ENCODE data around the gene CCNF.

Gene CCNF

DNA sequence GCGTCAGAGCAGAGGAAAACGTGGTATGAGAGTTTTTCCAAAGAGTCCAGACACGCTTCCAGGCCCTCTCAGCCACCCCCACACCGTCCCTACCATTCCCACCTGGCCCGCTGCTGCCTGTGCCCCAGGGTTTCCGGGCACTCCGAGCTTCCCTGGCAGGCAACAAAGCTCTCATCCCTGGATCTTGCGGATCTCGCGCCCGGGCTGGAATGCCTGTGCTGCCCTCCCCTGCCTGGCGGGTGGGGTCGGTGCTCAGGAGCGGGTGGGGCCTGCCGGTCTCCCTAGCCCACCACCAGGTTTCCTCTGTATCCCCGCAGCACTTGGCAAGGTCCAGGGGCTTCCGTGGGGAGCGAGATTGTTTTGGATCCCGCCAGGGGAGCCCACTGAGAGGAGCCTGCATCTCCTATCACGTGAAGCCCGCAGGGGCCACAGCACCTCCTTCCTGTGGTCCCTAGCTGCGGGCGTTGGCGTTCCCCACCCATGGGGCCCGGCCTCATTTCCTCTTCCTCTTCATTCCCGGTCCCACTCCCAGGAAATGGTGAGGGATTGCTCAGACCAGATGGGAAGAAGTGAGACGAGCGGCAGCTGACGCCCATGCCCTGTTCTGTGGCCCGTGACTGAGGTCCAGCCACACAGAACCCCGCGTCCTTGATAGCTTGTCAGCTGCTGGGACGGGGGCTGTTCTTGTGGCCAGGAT is 56.7 kb downstream of the CCNF start:
- peaks cover 14% of the 10 kb centered on the region for H3K79me2 ChIP-seq
- no peaks in the 10 kb centered on the region for H3K4me1 ChIP-seq
- no peak overlapping the region for H3K27ac ChIP-seq
- TF ChIP-seq CTCF (IDR thresholded peaks at IDR 0.05): no peak
- no peaks in the 10 kb centered on the region for H3K27me3 ChIP-seq (ENCODE audit: control insufficient read depth, insufficient read depth, low read length)
- H3K4me2 ChIP-seq (ENCODE audit: low read length): no peak overlapping the region
- H3K9me3 ChIP-seq (ENCODE audit: control insufficient read depth, low read length): no peaks in the 10 kb centered on the region
- no peaks in the 10 kb centered on the region for H3K36me3 ChIP-seq (ENCODE audit: control insufficient read depth, insufficient read depth, low read length)
- H2AFZ ChIP-seq: no peak overlapping the region
- H3K9ac ChIP-seq: no peak overlapping the region
- no peak overlapping the region for H3K4me3 ChIP-seq (ENCODE audit: low read depth, low read length)

- no peaks in the 10 kb centered on the region for H3K36me3 ChIP-seq (ENCODE audit: control insufficient read depth, insufficient read depth, low read length)
- no peak overlapping the region for H2AFZ ChIP-seq
- no peak overlapping the region for H3K27ac ChIP-seq
- H3K4me3 ChIP-seq (ENCODE audit: low read depth, low read length): no peak overlapping the region
- no peaks in the 10 kb centered on the region for H3K27me3 ChIP-seq (ENCODE audit: control insufficient read depth, insufficient read depth, low read length)
- H3K9me3 ChIP-seq (ENCODE audit: control insufficient read depth, low read length): no peaks in the 10 kb centered on the region
- H3K4me2 ChIP-seq (ENCODE audit: low read length): no peak overlapping the region
- peak; percentile 32 for TF ChIP-seq CTCF (IDR thresholded peaks at IDR 0.05)
- H3K79me2 ChIP-seq: peaks cover 13% of the 10 kb centered on the region
- no peaks in the 10 kb centered on the region for H3K4me1 ChIP-seq
- H3K9ac ChIP-seq: no peak overlapping the region
Observed at GRCh38 chr16:2486645-2487516, 57.6 kb downstream of the CCNF start.

- Histone ChIP-seq H3K27ac (no peak overlapping the region), H3K79me2 (peaks cover 12% of the 10 kb centered on the region), H3K4me1 (no peaks in the 10 kb centered on the region), H3K36me3 (ENCODE audit: control insufficient read depth, insufficient read depth, low read length) (no peaks in the 10 kb centered on the region), H3K27me3 (ENCODE audit: control insufficient read depth, insufficient read depth, low read length) (no peaks in the 10 kb centered on the region), H3K9ac (no peak overlapping the region), H3K4me3 (ENCODE audit: low read depth, low read length) (no peak overlapping the region), H3K4me2 (ENCODE audit: low read length) (no peak overlapping the region), H2AFZ (no peak overlapping the region), H3K9me3 (ENCODE audit: control insufficient read depth, low read length) (no peaks in the 10 kb centered on the region)
- no peak for TF ChIP-seq CTCF (IDR thresholded peaks at IDR 0.05)
Observed at GRCh38 chr16:2487517-2487842, 58.2 kb downstream of the CCNF start.

DNA sequence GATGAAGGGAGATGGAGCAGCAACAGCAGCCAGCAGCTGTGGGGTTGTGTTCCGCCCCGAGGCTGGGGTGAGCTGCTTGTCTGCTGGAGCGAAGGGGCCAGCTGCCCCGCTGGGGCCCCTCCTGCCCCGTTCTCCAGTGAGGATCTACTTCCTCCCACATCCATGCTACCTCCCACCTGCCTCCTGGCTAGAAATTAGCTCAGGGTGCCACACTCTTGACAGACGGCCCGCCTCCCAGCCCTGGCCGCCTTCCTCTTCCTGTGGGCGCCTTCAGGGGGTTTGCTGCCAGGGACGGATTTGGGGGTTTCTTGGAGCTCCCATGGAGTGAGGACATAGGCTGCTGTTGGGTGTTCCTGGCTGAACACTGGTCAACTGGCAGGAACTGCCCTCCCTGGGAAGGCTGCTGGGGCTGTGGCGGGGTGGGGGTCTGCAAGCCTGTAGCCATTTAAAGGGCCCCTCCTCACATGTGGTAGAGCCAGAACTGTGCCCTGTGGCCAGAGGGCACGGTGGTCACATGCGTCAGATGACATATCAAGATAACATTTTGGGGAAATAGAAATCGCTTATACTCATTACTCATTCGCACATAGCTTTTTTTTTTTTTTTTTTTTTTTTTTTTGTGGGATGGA is 58.8 kb downstream of the CCNF start:
- Histone ChIP-seq H3K27me3 (ENCODE audit: control insufficient read depth, insufficient read depth, low read length) (no peaks in the 10 kb centered on the region), H3K4me2 (ENCODE audit: low read length) (no peak overlapping the region), H3K9me3 (ENCODE audit: control insufficient read depth, low read length) (no peaks in the 10 kb centered on the region), H3K4me3 (ENCODE audit: low read depth, low read length) (no peak overlapping the region), H3K9ac (no peak overlapping the region), H3K27ac (no peak overlapping the region), H2AFZ (no peak overlapping the region), H3K36me3 (ENCODE audit: control insufficient read depth, insufficient read depth, low read length) (no peaks in the 10 kb centered on the region), H3K79me2 (peaks cover 12% of the 10 kb centered on the region), H3K4me1 (no peaks in the 10 kb centered on the region)
- no peak for TF ChIP-seq CTCF (IDR thresholded peaks at IDR 0.05)
